ENCODE measurements around the gene ARFIP1.
"Not testable (repeated sequence)": the region's sequence is repeated elsewhere in the genome, so short reads cannot be mapped to it uniquely, and the experiment has no call there.

Gene ARFIP1

DNA sequence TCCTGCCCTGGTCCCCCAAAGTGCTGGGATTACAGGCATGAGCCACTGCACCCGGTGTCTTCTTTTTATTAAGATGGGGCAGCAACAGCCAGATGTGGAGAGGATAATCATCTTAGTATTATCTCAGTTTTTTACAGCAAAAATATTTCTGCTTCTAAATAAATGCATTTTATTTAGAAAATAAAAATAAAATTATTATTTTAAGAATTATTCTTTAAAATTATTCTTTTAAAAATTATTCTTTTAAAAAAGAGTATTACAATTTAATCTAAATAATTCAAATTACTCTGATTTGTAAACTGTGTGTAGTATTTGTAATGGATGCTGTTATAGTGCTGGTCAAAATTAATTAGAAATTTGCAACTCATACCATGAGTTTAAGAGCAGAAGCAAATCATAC is 67.6 kb downstream of the ARFIP1 start:
- no peak for DNase-seq

DNA sequence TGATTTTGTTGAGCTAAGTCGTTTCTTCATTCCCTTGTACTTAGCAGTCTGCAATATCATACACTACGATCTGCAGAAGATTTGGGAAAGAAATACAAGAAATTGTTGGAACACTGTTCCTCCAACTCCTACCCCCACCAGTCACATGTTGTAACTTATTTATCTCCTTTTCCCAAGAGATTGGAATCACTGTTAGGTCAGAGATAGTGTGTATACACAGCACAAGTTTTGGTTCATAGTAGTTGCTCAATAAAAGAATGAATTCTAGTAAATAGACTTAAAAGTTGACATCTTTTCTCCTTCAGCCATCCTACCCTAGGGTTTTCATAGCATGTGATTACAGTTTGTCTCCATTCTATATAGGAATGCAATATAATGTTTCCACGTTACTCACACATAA is 68.8 kb downstream of the ARFIP1 start:
- no peak for DNase-seq

- no peak for DNase-seq
Observed at GRCh38 chr4:152849350-152849749, 69.6 kb downstream of the ARFIP1 start.

DNA sequence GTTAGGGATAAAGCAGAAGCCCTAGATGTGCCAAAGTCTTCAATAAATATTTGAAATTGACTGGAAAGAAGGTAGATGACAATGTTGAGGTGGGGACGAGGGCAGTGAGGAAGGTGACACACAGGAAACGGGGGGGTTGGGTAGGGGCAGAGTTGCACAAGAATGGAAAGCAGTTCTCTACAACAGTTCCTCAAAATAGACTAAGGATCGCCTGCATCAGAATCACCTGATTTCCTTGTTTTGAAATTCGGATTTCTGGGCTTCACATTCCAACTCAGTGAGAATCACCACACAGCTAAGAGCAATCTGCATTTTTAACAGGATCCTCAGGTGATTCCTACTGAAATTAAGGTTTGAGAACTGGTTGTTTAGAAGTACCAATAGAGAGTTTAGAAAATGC is 70.6 kb downstream of the ARFIP1 start:
- DNase-seq, result no peak

DNA sequence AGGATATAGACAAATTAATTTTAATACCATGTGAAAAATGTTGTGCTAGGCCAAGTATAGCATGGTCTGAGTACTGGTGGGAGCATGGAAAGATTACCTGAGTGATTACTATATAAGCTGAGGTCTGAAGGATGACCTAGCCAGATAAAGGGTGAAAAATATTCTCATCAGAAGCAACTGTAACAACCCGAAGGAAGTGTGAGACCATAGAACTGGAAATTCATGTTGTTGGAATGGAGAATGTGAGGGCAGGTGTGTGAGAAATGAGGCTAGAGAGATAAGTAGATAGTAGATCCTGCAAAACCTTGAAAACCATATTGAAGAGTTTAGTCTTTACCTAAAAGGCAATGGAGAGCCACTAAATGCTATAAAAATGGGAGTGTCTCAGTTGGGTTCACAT is 71.5 kb downstream of the ARFIP1 start:
- DNase-seq, result no peak

GRCh38 chr4:152853293-152853692 is 73.5 kb downstream of the ARFIP1 start:
- no peak for DNase-seq

- DNase-seq, result not testable (repeated sequence)
Observed at GRCh38 chr4:152854016-152854415, 74.3 kb downstream of the ARFIP1 start.

DNA sequence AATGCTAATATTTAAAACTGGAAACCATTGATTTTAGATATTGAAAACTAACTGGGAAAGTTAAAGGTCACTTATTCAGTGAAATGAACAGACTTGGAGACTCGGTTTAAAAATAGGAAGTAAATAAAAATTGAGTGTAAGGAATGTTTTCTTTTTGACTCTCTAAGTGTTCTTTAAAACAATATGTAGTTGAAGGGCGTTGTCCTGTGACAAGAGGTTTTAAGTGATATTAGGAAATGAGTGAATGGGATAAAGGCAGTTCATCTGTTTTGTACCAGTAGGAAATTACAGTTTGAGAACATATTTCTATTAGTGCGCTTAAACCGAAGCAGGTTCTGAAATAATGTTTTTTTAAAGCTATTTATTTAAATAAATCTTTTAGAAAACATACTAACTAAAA is 77.2 kb downstream of the ARFIP1 start:
- DNase-seq, result no peak

- no peak for DNase-seq
Observed at GRCh38 chr4:152858934-152859333, 79.2 kb downstream of the ARFIP1 start.

GRCh38 chr4:152860046-152860445 is 80.3 kb downstream of the ARFIP1 start:
- no peak for DNase-seq

DNA sequence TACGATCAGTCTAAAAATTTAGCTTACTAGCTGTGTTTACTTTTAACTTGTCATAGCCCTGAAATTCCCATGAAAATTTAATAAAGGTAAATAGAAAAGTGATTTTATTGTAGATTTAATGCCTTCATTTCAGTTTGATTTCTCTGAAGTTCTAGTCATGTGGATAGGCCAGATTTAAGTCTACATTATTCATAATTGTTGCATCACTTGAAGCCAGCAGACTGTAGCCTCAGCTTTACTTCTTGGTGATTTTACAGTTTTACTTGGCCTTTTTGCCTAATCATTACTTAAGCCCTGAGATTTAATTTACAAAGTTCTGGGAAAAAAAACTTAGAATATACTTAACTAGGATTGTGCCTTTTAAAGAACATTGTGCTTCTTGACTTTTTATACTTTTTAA is 82.9 kb downstream of the ARFIP1 start:
- no peak for DNase-seq

- no peak for DNase-seq
Observed at GRCh38 chr4:152864361-152864760, 84.6 kb downstream of the ARFIP1 start.

- not testable (repeated sequence) for DNase-seq
Observed at GRCh38 chr4:152866432-152866993, 86.8 kb downstream of the ARFIP1 start.

GRCh38 chr4:152870606-152871005 is 90.9 kb downstream of the ARFIP1 start:
- no peak for DNase-seq

DNA sequence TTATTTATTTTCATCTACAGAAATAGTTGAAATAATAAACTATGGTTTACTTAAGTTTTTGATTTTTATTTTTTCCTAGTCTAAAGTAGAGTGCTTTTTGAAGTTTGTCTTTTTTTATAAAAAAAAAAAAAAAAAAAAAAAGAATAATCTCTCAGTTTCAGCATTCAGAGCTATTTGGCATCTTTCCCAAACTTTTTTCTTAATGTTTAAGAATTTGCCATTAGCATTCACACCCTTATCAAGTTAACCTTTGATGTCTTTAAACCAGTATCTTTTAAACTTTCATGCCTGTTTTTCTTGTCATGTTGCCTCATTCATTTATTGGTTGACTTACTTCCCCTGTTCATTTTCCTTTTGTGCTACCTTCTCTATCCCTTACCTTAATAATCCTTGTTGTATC is 95.5 kb downstream of the ARFIP1 start:
- no peak for DNase-seq

GRCh38 chr4:152877868-152878267 is 98.1 kb downstream of the ARFIP1 start:
- no peak for DNase-seq

DNA sequence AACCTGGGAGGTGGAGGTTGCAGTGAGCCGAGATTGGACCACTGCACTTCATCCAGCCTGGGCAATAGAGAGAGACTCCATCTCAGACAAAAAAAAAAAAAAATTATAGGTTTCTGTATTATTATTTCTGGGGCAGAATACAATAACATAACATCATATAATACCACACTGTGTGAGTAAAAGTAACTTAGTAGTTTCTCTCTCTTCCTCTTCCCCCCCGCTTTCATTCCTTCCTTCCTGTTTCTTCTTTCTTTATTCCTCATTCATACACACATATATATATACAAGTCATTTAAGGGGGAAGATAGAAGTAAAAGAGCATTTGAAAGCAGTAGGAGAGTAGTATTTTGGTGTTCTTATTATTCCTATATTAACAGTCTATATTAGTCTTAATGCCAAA is 100.5 kb downstream of the ARFIP1 start:
- no peak for DNase-seq

DNA sequence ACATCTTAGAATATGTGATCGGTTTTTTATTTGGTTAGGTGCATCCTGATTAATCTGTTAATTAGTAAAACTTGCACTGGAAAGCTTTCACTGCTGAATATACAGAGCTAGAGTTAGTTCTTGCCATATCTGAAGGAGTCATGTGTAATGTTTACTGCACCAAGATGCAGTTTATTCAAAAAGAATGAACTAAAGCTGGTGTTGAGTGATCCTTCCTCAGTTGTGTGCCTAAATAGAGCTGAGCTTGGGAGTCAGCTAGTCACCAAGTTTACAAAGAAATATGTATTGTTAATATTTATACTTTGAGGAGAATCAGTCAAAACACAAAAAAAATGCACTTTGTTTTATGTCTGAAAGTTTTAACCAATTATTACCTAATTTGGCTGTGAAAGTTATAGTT is 102.2 kb downstream of the ARFIP1 start:
- DNase-seq, result no peak

- DNase-seq, result no peak
Observed at GRCh38 chr4:152885185-152885584, 105.4 kb downstream of the ARFIP1 start.

- DNase-seq, result no peak
Observed at GRCh38 chr4:152886201-152886600, 106.4 kb downstream of the ARFIP1 start.

DNA sequence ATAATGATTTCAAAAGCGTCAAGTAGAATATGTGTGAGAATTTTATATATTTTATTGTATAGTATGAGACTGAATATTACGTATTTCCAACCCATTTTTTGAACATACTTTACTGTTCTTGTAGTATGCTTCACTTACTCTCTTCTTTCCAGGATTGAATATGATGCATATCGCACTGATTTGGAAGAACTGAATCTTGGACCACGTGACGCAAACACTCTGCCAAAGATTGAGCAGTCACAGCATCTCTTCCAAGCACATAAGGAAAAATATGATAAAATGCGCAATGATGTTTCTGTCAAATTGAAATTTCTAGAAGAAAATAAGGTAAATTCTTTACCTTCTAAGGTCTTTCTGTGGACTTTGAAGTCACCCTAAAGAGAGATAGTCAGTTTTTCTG is 108.2 kb downstream of the ARFIP1 start:
- no peak for DNase-seq

DNA sequence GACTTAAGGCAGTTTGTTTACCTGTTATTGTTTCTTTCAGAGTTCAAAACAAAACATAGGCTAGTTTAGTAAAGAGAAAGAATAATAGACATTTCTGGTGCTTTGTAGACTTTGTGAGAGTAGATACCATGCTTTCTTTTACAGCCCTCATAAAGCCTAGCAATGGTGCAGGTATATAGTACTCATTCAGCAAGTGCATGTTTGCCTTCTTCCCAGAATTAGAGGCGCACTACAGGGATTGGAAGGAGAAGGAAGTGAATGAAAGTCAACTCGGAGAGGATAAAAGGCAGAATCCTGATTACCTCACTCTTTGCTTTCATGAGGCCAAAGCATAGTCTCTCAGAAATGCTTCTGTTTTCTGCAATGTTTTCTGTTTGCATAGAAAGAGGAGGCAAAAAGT is 113.2 kb downstream of the ARFIP1 start:
- DNase-seq, result no peak

- DNase-seq, result no peak
Observed at GRCh38 chr4:152894673-152895072, 114.9 kb downstream of the ARFIP1 start.

GRCh38 chr4:152896811-152897210 is 117.1 kb downstream of the ARFIP1 start:
- peak; percentile 66 for DNase-seq

- not testable (repeated sequence) for DNase-seq
Observed at GRCh38 chr4:152898133-152898532, 118.4 kb downstream of the ARFIP1 start.

DNA sequence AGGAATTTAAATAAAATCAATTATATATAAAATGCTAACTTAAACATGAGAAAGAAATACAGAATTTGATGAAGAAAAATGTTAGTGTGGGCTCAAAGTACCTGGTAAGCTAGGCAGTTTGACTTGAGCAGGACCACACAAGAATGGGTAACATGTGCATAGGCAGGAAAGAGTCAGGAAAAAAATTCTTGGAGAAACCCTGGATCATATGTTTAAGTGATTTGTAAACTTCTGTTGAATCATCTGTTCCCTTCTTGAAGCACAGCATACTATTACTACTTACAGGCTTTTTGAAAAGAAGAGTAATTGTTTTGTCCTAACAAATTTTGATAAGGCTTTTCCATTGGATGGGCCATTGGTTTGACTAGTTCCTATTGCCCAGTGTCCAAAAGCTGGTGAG is 118.9 kb downstream of the ARFIP1 start:
- DNase-seq, result no peak

All from NCI-H1694 treated with DMSO at 0.1 percent for 48 hours (cell line).